Endodermal cell (in vitro differentiated cells): Measurements from ENCODE around the gene ERFL. TPM values are rescaled to one million over a fixed set of nuclear protein-coding genes. Genes with fewer than 3 reads are reported as not detected.
A peak's percentile ranks its signal among the peaks of the same experiment; 100 is the strongest.

ENCODE experiments used
- DNase-seq: peaks from one replicate; pipeline ENCODE4 v3.0.0-alpha.2; 2017
- H3K27ac ChIP-seq: 2 replicates; pipeline ENCODE4 v1.5.1; 2013; ENCODE audit warnings: mild to moderate bottlenecking, low read depth, low read length, moderate library complexity
- H3K27me3 ChIP-seq: 2 replicates; pipeline ENCODE4 v1.6.1; 2013; ENCODE audit warnings: mild to moderate bottlenecking, low read length, moderate library complexity; ENCODE audit not compliant: insufficient read depth, control insufficient read depth, poor library complexity, severe bottlenecking
- H3K36me3 ChIP-seq: 2 replicates; pipeline ENCODE4 v1.7.0; 2013; ENCODE audit warnings: mild to moderate bottlenecking, low read length, moderate library complexity; ENCODE audit not compliant: control insufficient read depth, insufficient read depth
- H3K4me1 ChIP-seq: one replicate; pipeline ENCODE4 v1.7.0; 2013; ENCODE audit warnings: low read length; ENCODE audit not compliant: control insufficient read depth, insufficient read depth
- H3K4me3 ChIP-seq: 2 replicates; pipeline ENCODE4 v1.5.1; 2013; ENCODE audit warnings: mild to moderate bottlenecking, low read length, moderate library complexity
- H3K9ac ChIP-seq: 2 replicates; pipeline ENCODE4 v1.6.1; 2013; ENCODE audit warnings: mild to moderate bottlenecking, low read length, moderate library complexity; ENCODE audit not compliant: poor library complexity, severe bottlenecking; ENCODE audit errors: extremely low read depth
- H3K9me3 ChIP-seq: 2 replicates; pipeline ENCODE4 v1.6.1; 2013; ENCODE audit warnings: mild to moderate bottlenecking, low read length, moderate library complexity; ENCODE audit not compliant: control insufficient read depth
- H3K27ac Mint-ChIP-seq: 2 replicates; pipeline ENCODE4 v1.8.0; 2020; ENCODE audit warnings: mixed read lengths
- H3K27me3 Mint-ChIP-seq: 2 replicates; pipeline ENCODE4 v1.8.0; 2021; ENCODE audit warnings: mild to moderate bottlenecking, mixed read lengths; ENCODE audit not compliant: insufficient read depth
- H3K36me3 Mint-ChIP-seq: 2 replicates; pipeline ENCODE4 v1.8.0; 2020; ENCODE audit warnings: low read depth, mixed read lengths
- H3K4me1 Mint-ChIP-seq: 2 replicates; pipeline ENCODE4 v1.8.0; 2020; ENCODE audit warnings: mixed read lengths
- H3K4me3 Mint-ChIP-seq: 2 replicates; pipeline ENCODE4 v1.8.0; 2020; ENCODE audit warnings: mild to moderate bottlenecking, moderate library complexity, mixed read lengths
- H3K9me3 Mint-ChIP-seq: 2 replicates; pipeline ENCODE4 v1.8.0; 2020; ENCODE audit warnings: mild to moderate bottlenecking, mixed read lengths
- WGBS, 2 experiments: methylation state at CpG; one replicate each; pipeline versions ENCODE4 v1.1.5 to v1.1.7; 2013; ENCODE audit warnings: missing lambda C conversion rate in 2 of 2, mixed read lengths in 1 of 2; ENCODE audit not compliant: insufficient coverage in 1 of 2, insufficient read length in 1 of 2; 5-methylcytosine and 5-hydroxymethylcytosine counted together
- total RNA-seq, 2 donors: library from RNA; stranded (reverse); fragmentation: NEBNext Ultra II Directional in 1 of 2; extraction: Animal tissue kit (Norgen Biotek cat#: 25700) in 1 of 2; gene quantifications; 2 replicates in 1 of 2; 3 replicates in 1 of 2; pipeline ENCODE4 v1.2.1, GENCODE V29; 2021
- TF ChIP-seq, protein P1 (sequence below): fragments of 200-600 bp; sonication (generic); conservative IDR thresholded peaks from 2 replicates; pipeline ENCODE4 v1.5.0; 2021; ENCODE audit warnings: antibody characterized with exemption, mild to moderate bottlenecking

The ERFL gene
- total RNA-seq, 2 donors from 2014 or later = 0.13 to 0.53 TPM

DNA sequence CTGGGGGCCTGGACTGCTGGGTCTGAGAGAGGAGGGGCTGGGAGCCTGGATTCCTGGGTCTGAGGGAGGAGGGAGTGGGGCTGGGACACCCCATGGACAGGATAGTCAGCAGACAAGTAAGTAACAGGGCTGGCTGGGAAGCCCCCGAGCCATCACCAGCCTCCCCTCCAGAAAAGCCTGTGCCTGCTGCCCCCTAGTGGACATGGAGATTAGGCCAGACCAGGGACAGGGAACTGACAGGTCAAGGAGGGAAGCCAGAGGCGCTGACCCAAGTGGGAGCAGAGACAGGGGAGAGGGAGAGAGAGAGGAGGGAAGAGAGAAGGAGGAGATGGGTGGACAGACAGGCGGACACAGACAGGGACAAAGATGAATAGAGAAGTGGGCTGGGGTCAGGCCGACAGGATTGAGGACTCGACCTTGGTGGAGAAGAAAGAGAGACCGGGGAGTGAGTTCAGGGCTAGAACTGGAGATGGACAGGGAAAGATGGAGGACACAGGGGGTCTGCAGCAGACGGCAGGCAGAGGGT is 6.7 kb upstream of the ERFL start:
- Histone ChIP-seq H3K36me3 (no peaks in the 10 kb centered on the region), H3K9ac (no peak overlapping the region), H3K27ac (no peak overlapping the region), H3K9me3 (peaks cover 2% of the 10 kb centered on the region), H3K4me3 (no peak overlapping the region), H3K27me3 (peaks cover 88% of the 10 kb centered on the region), H3K4me1 (no peaks in the 10 kb centered on the region)
- Mint-ChIP-seq H3K36me3 (no peaks in the 10 kb centered on the region), H3K4me1 (peaks cover 12% of the 10 kb centered on the region), H3K27ac (no peak overlapping the region), H3K9me3 (peaks cover 8% of the 10 kb centered on the region), H3K4me3 (no peak overlapping the region), H3K27me3 (peaks cover 85% of the 10 kb centered on the region)
- 33 to 38% methylated on average over 5 to 7 of the region's 7 CpGs for WGBS, 2 experiments
- peak; percentile 98 for DNase-seq
- TF ChIP-seq, protein P1, sequence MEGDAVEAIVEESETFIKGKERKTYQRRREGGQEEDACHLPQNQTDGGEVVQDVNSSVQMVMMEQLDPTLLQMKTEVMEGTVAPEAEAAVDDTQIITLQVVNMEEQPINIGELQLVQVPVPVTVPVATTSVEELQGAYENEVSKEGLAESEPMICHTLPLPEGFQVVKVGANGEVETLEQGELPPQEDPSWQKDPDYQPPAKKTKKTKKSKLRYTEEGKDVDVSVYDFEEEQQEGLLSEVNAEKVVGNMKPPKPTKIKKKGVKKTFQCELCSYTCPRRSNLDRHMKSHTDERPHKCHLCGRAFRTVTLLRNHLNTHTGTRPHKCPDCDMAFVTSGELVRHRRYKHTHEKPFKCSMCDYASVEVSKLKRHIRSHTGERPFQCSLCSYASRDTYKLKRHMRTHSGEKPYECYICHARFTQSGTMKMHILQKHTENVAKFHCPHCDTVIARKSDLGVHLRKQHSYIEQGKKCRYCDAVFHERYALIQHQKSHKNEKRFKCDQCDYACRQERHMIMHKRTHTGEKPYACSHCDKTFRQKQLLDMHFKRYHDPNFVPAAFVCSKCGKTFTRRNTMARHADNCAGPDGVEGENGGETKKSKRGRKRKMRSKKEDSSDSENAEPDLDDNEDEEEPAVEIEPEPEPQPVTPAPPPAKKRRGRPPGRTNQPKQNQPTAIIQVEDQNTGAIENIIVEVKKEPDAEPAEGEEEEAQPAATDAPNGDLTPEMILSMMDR = peak; percentile 92

DNA sequence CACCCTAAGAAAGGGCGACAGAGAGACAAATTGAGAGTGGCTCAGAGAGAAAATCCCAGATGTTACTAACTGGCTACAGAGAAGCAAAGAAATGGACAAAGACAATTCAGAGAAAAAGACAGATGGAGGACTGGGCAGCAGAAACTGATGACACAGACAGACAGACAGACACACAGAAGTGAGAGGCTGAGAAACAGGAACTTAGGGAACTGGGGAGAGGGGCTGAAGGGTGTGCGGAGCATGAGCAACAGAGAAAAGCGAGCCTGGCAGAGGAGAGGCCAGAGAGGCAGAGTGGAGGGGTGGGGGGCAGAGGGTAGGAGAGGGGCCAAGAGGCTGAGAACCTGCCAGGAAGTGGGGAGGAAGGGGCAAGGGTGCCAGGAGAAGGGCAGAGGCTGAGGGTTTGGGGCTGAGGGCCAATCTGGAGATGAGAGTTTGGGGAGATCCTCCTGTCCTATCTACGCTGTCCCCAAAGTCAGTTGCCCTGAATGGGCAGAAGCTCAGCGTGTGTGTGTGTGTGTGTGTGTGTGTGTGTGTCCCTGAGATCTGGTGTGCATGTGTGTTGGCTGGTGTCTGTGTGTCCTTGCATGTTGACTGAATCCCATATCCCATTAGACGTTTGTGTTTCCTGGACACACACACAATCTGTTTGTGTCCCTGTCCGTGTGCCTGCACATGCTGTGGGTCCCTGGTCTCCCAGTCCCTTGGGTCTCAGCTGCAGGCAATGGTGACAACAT is 5.6 kb upstream of the ERFL start:
- H3K27me3 Mint-ChIP-seq = peaks cover 92% of the 10 kb centered on the region
- no peaks in the 10 kb centered on the region for H3K36me3 Mint-ChIP-seq
- Histone ChIP-seq H3K9me3 (peaks cover 5% of the 10 kb centered on the region), H3K9ac (no peak overlapping the region), H3K4me1 (no peaks in the 10 kb centered on the region), H3K27me3 (peaks cover 93% of the 10 kb centered on the region), H3K36me3 (no peaks in the 10 kb centered on the region), H3K4me3 (no peak overlapping the region), H3K27ac (no peak overlapping the region)
- DNase-seq = peak; percentile 59
- no peak overlapping the region for H3K27ac Mint-ChIP-seq
- TF ChIP-seq, protein P1 = no peak
- WGBS, 2 experiments = 67 to 77% methylated on average over 5 to 7 of the region's 7 CpGs
- peaks cover 8% of the 10 kb centered on the region for H3K9me3 Mint-ChIP-seq
- peaks cover 16% of the 10 kb centered on the region for H3K4me1 Mint-ChIP-seq
- H3K4me3 Mint-ChIP-seq = no peak overlapping the region

DNA sequence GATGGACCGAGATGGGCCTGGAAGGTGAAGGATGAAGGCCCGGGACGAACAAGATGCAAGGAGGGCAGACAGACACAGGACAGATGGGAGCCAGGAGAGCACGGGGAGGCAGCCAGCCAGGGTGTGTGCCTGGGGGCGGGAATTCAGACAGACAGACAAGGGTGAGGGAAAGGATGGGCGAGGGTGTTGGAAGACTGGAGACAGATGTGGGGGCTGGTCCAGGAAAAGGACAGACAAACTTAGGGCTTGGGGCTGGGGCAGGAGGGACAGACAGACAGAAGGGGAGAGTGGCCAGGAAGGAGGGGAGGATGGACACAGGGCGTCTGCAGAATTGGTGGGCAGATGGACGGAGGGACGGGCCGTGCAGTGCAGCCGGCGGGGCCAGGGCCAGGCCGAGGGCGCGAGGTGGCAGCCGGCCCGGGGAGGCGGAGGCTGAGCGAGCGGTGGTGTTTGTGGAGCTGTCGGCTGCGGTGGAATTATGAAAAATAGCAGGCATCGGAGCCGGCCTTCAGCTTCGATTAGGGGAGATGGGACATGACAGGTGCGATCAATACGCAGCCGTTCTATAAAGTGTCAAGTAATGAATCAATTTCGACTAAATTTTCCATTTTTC is 4.6 kb upstream of the ERFL start:
- WGBS, 2 experiments = 50 to 53% methylated on average over 25 to 29 of the region's 29 CpGs
- H3K9me3 ChIP-seq = peaks cover 5% of the 10 kb centered on the region
- H3K4me3 Mint-ChIP-seq = no peak overlapping the region

More for the DNA sequence above, 4.6 kb upstream of the ERFL start:
- Histone ChIP-seq H3K27ac (no peak overlapping the region), H3K4me1 (no peaks in the 10 kb centered on the region), H3K9ac (no peak overlapping the region), H3K27me3 (peaks cover 97% of the 10 kb centered on the region), H3K4me3 (no peak overlapping the region), H3K36me3 (no peaks in the 10 kb centered on the region)
- Mint-ChIP-seq H3K9me3 (peaks cover 8% of the 10 kb centered on the region), H3K27me3 (peaks cover 94% of the 10 kb centered on the region), H3K36me3 (no peaks in the 10 kb centered on the region), H3K4me1 (peaks cover 18% of the 10 kb centered on the region), H3K27ac (no peak overlapping the region)
- peak; percentile 47 for DNase-seq
- TF ChIP-seq, protein P1 = no peak
